Keratinocyte (primary cell): ENCODE data around the gene GSX1. TPM values are rescaled to one million over a fixed set of nuclear protein-coding genes. Genes with fewer than 3 reads are reported as not detected.

ENCODE experiments used
- DNase-seq: peaks from one replicate; pipeline ENCODE4 v3.0.0-alpha.2; 2011; ENCODE audit warnings: low read depth, missing footprints, low spot score
- FAIRE-seq: peaks from 2 replicates; lab custom pipeline; 2011; peaks lifted over from hg19 to GRCh38; lab: Jason Lieb, UNC
- H2AFZ ChIP-seq: 2 replicates; pipeline ENCODE4 v1.6.0; 2012; ENCODE audit warnings: low read length, control low read depth, inconsistent platforms; ENCODE audit not compliant: control insufficient read depth
- H3K27ac ChIP-seq: 2 replicates; pipeline ENCODE4 v1.5.1; 2011; ENCODE audit warnings: low read length; ENCODE audit not compliant: control insufficient read depth, insufficient read depth
- H3K27me3 ChIP-seq: 3 replicates; pipeline ENCODE4 v1.6.0; 2011; ENCODE audit warnings: low read length; ENCODE audit not compliant: control insufficient read depth, insufficient read depth; ENCODE audit errors: extremely low read depth
- H3K36me3 ChIP-seq, 2 experiments: 2 replicates in 1 of 2; 3 replicates in 1 of 2; pipeline ENCODE4 v1.5.1; 2011; ENCODE audit warnings: low read length in 2 of 2, mild to moderate bottlenecking in 1 of 2; ENCODE audit not compliant: control insufficient read depth in 2 of 2, insufficient read depth in 2 of 2; ENCODE audit errors: extremely low read depth in 1 of 2
- H3K4me1 ChIP-seq: 3 replicates; pipeline ENCODE4 v1.5.1; 2011; ENCODE audit warnings: low read length; ENCODE audit not compliant: control insufficient read depth, insufficient read depth; ENCODE audit errors: extremely low read depth
- H3K4me2 ChIP-seq: 3 replicates; pipeline ENCODE4 v1.6.0; 2011; ENCODE audit warnings: low read depth, low read length; ENCODE audit not compliant: control insufficient read depth, insufficient read depth; ENCODE audit errors: extremely low read depth
- H3K4me3 ChIP-seq, 3 experiments: fragments of 200-600 bp in 1 of 3; sonication (generic) in 1 of 3; 2 replicates in 2 of 3; 3 replicates in 1 of 3; pipeline ENCODE4 v1.5.1; 2011 to 2016; ENCODE audit warnings: low read length in 3 of 3, mild to moderate bottlenecking in 3 of 3, control low read depth in 2 of 3, inconsistent platforms in 1 of 3, low read depth in 1 of 3, mixed read lengths in 1 of 3, mixed run types in 1 of 3, moderate library complexity in 1 of 3; ENCODE audit not compliant: control insufficient read depth in 2 of 3, insufficient read depth in 2 of 3; ENCODE audit errors: extremely low read depth in 1 of 3
- H3K79me2 ChIP-seq: 2 replicates; pipeline ENCODE4 v1.6.0; 2012; ENCODE audit warnings: low read length; ENCODE audit not compliant: control insufficient read depth, insufficient read depth
- H3K9ac ChIP-seq: 3 replicates; pipeline ENCODE4 v1.6.0; 2011; ENCODE audit warnings: low read length; ENCODE audit not compliant: control insufficient read depth, insufficient read depth; ENCODE audit errors: extremely low read depth
- H3K9me1 ChIP-seq: 3 replicates; pipeline ENCODE4 v1.6.0; 2011; ENCODE audit warnings: low read length; ENCODE audit not compliant: control insufficient read depth, insufficient read depth; ENCODE audit errors: extremely low read depth
- H3K9me3 ChIP-seq: 2 replicates; pipeline ENCODE4 v1.5.1; 2012; ENCODE audit warnings: low read depth, low read length; ENCODE audit not compliant: control insufficient read depth
- H4K20me1 ChIP-seq: 3 replicates; pipeline ENCODE4 v1.6.0; 2011; ENCODE audit warnings: low read length; ENCODE audit not compliant: control insufficient read depth, insufficient read depth; ENCODE audit errors: extremely low read depth
- CTCF ChIP-seq, 3 experiments: IDR thresholded peaks in 1 of 3; conservative IDR thresholded peaks in 1 of 3; optimal IDR thresholded peaks in 1 of 3; 2 replicates in 2 of 3; 3 replicates in 1 of 3; pipeline versions ENCODE3 to v1.5.1; 2011; ENCODE audit warnings: low read length in 3 of 3, mild to moderate bottlenecking in 3 of 3, moderate library complexity in 2 of 3, control low read depth in 1 of 3, inconsistent platforms in 1 of 3; ENCODE audit not compliant: insufficient read depth in 2 of 3; ENCODE audit errors: extremely low read depth in 1 of 3
- EZH2 ChIP-seq: IDR thresholded peaks from one replicate; pipeline ENCODE4 v1.6.1; 2012; ENCODE audit warnings: inconsistent platforms, mild to moderate bottlenecking, low read length, moderate library complexity
- dilution Hi-C: fragments of 300-500 bp; cut with MboI; formaldehyde crosslinking; loops from one replicate; pipeline ENCODE4 v1.7.0; 2020; ENCODE audit warnings: low sequenced_read_pairs; ENCODE audit not compliant: extremely low pct_ligation_motif_present
- polyA plus RNA-seq, 5 experiments: library from polyadenylated mRNA; depleted of rRNA in 3 of 5; stranded (reverse) in 3 of 5; stranded (forward) in 1 of 5; unstranded in 1 of 5; fragments of >200 nt; gene quantifications; 1 replicate in 1 of 5; 2 replicates in 3 of 5; 3 replicates in 1 of 5; pipeline versions ENCODE4 v1.2.1 to v1.2.3, GENCODE V29; 2011 to 2012; ENCODE audit warnings: missing spikeins in 2 of 5, low read depth in 1 of 5, low replicate concordance in 1 of 5

Gene GSX1
- polyA plus RNA-seq, 1 donor (not counting 4 experiments of a cell fraction or from before 2014, with no cell fraction given) = not detected

DNA sequence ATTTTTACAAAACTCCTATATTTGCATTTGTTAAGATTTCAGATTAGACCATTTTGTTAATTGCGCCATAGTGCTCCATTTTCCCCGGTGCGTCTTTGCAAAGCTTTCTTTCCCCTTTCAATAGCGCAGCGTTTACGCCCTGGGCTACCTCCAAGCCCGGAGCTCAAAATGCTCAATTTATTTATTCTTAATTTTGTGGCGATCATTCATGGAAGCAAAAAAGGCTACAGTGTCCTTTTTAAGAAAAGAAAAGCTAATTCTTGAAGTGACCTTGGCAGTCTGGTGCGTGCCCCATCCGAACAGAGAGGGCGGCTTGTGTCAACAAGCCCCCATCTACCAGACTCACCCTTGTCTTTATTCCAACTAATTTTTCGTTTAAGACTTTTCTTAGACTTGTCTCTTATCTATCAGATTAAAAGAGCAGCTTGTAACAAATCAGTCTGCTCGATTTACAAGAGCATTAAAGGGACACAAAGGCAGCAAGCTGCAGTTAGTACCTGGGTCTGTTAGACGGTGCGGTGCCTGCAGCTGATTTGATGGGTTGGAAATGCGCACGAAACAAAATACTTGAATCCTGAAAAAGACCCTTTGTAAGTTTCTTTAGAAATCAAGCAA, 30.1 kb downstream of the GSX1 start:
- dilution Hi-C loops = no loop called here
- DNase-seq (no peak), FAIRE-seq (no peak)
- H3K9ac ChIP-seq = no peak overlapping the region
- H3K36me3 ChIP-seq = no peaks in the 10 kb centered on the region
- H3K4me1 ChIP-seq = no peaks in the 10 kb centered on the region
- no peak for TF ChIP-seq CTCF (optimal IDR thresholded peaks at IDR 0.05 in 1 of 3, IDR thresholded peaks at IDR 0.05 in 1 of 3, conservative IDR thresholded peaks at IDR 0.05 in 1 of 3; ENCODE audit: extremely low read depth in 1 of 3, insufficient read depth in 2 of 3, low read length in 3 of 3)
- H3K4me3 ChIP-seq = no peak overlapping the region
- no peaks in the 10 kb centered on the region for H3K9me1 ChIP-seq
- no peak overlapping the region for H3K27ac ChIP-seq
- no peak overlapping the region for H2AFZ ChIP-seq
- peaks cover 58% of the 10 kb centered on the region for H3K27me3 ChIP-seq
- H4K20me1 ChIP-seq = no peaks in the 10 kb centered on the region
- H3K9me3 ChIP-seq = no peaks in the 10 kb centered on the region
- H3K79me2 ChIP-seq = no peaks in the 10 kb centered on the region
- H3K4me2 ChIP-seq = no peak overlapping the region

- no peaks in the 10 kb centered on the region for H3K9me1 ChIP-seq
- DNase-seq = no peak
- TF ChIP-seq EZH2 = peak; percentile 62
- TF ChIP-seq CTCF (optimal IDR thresholded peaks at IDR 0.05 in 1 of 3, IDR thresholded peaks at IDR 0.05 in 1 of 3, conservative IDR thresholded peaks at IDR 0.05 in 1 of 3; ENCODE audit: extremely low read depth in 1 of 3, insufficient read depth in 2 of 3, low read length in 3 of 3) = no peak
- no peak overlapping the region for H3K9ac ChIP-seq
- H3K27ac ChIP-seq = no peak overlapping the region
- H3K4me2 ChIP-seq = no peak overlapping the region
- dilution Hi-C loops = no loop called here
- H3K27me3 ChIP-seq = peaks cover 58% of the 10 kb centered on the region
- no peaks in the 10 kb centered on the region for H3K4me1 ChIP-seq
- H3K79me2 ChIP-seq = no peaks in the 10 kb centered on the region
- H3K36me3 ChIP-seq = no peaks in the 10 kb centered on the region
- H2AFZ ChIP-seq = no peak overlapping the region
- FAIRE-seq = no peak
- no peak overlapping the region for H3K4me3 ChIP-seq
- H3K9me3 ChIP-seq = no peaks in the 10 kb centered on the region
- H4K20me1 ChIP-seq = no peaks in the 10 kb centered on the region
These were observed 30.6 kb downstream of the GSX1 start for GRCh38 chr13:27822873-27823311.
